HAP-1 (cell line): ENCODE data around the gene PBRM1.
"Not testable (repeated sequence)": the region's sequence is repeated elsewhere in the genome, so short reads cannot be mapped to it uniquely, and the experiment has no call there.

ENCODE experiments used
- DNase-seq, 2 experiments: peaks; one replicate each; pipeline ENCODE4 v3.0.0-alpha.2; 2016 to 2020; ENCODE audit warnings: low spot score in 2 of 2
- H3K27me3 ChIP-seq: fragments of 250-450 bp; sonication (Bioruptor Pico); 2 replicates; pipeline ENCODE4 v1.5.1; 2020; ENCODE audit warnings: low read depth, mild to moderate bottlenecking, moderate library complexity
- H3K36me3 ChIP-seq: fragments of 250-450 bp; sonication (Bioruptor Pico); replicated peaks from 2 replicates; pipeline ENCODE4 v1.5.1; 2020; ENCODE audit warnings: mild to moderate bottlenecking
- H3K4me1 ChIP-seq: fragments of 250-450 bp; sonication (Bioruptor Pico); 2 replicates; pipeline ENCODE4 v1.5.1; 2020; ENCODE audit warnings: mild to moderate bottlenecking
- H3K4me3 ChIP-seq: fragments of 250-450 bp; sonication (Bioruptor Pico); 2 replicates; pipeline ENCODE4 v1.5.1; 2020; ENCODE audit warnings: mild to moderate bottlenecking, moderate library complexity
- H3K9me3 ChIP-seq: fragments of 250-450 bp; sonication (Bioruptor Pico); 2 replicates; pipeline ENCODE4 v1.5.1; 2020; ENCODE audit warnings: mild to moderate bottlenecking, moderate library complexity
- in situ Hi-C: fragments of 300-500 bp; cut with MboI; formaldehyde crosslinking; loops from 3 replicates; pipeline ENCODE4 v1.14.3; 2020; ENCODE audit warnings: low sequenced_read_pairs, inconsistent platforms, mixed read lengths

Gene PBRM1

DNA sequence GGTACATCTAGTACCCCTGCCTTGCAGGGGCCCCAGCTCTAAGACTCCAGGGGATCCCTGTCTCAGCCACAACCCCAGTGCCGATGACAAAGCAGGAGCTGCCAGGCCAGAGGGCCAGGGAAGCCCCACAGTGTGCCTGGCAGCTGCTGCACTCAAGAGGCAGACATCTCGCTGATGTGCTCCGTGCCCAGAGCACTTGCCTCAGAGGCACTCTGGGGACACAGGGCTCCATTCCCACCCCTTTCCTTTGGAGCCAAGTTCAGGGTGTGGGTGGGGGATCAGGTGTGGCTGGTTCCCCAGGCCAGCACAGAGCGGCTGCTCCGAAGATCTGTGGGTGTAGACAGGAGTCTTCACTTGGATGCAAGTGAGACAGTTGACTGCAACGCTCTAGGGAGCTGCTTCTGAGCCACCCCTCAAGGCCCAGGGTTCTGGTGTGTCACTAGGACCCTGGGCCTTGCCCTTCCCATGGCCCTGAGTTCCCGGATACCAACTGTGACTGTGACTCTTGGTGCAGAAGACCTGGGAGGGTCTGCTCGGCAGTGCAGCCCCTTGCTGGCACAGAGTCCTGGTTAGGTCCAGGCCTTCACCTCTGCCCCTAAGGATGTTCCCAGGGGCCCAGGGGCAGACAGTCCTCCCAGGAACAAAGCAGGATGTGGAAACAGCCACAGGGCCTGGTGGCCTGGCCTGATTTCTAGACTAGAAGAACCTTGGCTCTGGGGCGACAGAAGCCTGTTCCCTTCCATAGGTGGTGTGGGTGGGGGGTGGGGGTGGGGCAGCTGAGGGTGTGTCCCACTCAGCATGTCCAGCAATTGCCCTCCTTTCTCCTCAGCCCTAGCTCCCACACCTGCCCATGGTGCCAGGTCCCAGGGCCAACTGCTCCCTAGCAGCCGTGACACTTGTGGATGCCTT, 154.5 kb downstream of the PBRM1 start:
- Histone ChIP-seq H3K4me3 (0 out of 2 replicates have a peak overlapping the region, but pooled peaks have one; percentile 81), H3K27me3 (no peaks in the 10 kb centered on the region), H3K36me3 (peaks cover 45% of the 10 kb centered on the region), H3K4me1 (peaks cover 15% of the 10 kb centered on the region), H3K9me3 (no peaks in the 10 kb centered on the region)
- no peak for DNase-seq
- in situ Hi-C loops = loop anchor here (10.0 kb wide), 1 partner anchor 154 kb away; the partner anchor contains the start of genes GNL3 and PBRM1

DNA sequence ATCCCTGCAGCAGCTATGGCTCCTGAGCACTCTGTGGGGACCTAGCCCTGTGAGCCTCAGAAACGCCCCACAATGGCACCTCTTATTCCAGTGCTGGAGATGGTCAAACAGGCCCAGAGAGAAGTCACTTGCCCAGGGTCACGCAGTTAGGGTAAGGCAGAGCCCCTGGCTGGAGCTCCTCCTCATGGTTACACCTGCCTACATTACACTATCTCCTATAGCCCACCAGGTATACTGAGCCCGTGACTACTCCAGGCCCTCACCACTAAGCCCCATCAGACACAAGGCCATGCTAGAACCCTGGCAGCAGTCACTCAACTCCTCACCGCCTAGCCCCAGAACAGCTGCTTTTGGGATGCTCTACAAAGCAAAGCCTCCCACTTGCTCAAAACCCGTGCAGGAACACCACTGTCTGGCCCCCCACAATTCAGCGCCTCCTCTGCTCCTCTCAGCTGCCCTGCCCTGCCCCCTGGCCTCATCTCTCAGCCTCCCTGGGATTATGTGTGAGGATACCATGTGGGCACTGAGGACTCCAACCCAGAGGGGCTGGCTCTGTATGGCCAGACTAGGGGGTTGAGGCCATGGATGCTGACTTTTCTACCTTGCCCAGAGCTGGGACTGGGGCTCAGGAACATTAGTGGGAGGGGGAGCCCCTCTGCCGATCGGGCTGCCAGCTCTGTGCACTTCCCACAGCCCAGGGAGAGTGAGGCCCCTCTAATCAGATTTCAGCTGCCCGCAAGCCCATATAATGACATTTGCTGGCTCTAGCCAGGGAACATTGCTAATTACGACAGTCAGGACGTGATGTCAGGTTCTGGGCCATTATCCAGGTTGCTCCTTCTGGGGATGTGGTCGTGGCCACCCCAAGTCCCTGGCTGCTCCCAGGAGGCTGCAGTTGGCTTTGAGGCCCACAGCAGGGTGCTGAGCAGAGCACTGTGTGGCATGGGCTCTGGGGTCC, 156.1 kb downstream of the PBRM1 start:
- H3K4me3 ChIP-seq = no peak overlapping the region
- no peaks in the 10 kb centered on the region for H3K9me3 ChIP-seq
- DNase-seq = no peak
- no peaks in the 10 kb centered on the region for H3K27me3 ChIP-seq
- H3K36me3 ChIP-seq = peaks cover 57% of the 10 kb centered on the region
- in situ Hi-C loops = loop anchor here (10.0 kb wide), 1 partner anchor 155 kb away; the partner anchor contains the start of genes GNL3 and PBRM1
- peaks cover 11% of the 10 kb centered on the region for H3K4me1 ChIP-seq

- Histone ChIP-seq H3K27me3 (no peaks in the 10 kb centered on the region), H3K4me3 (no peak overlapping the region), H3K36me3 (peaks cover 66% of the 10 kb centered on the region), H3K4me1 (peaks cover 5% of the 10 kb centered on the region; the same call in 1 of the 2 replicates), H3K9me3 (no peaks in the 10 kb centered on the region)
- in situ Hi-C loops = no loop called here
- no peak for DNase-seq
Measured at GRCh38 chr3:52528586-52529375, 156.9 kb downstream of the PBRM1 start.

DNA sequence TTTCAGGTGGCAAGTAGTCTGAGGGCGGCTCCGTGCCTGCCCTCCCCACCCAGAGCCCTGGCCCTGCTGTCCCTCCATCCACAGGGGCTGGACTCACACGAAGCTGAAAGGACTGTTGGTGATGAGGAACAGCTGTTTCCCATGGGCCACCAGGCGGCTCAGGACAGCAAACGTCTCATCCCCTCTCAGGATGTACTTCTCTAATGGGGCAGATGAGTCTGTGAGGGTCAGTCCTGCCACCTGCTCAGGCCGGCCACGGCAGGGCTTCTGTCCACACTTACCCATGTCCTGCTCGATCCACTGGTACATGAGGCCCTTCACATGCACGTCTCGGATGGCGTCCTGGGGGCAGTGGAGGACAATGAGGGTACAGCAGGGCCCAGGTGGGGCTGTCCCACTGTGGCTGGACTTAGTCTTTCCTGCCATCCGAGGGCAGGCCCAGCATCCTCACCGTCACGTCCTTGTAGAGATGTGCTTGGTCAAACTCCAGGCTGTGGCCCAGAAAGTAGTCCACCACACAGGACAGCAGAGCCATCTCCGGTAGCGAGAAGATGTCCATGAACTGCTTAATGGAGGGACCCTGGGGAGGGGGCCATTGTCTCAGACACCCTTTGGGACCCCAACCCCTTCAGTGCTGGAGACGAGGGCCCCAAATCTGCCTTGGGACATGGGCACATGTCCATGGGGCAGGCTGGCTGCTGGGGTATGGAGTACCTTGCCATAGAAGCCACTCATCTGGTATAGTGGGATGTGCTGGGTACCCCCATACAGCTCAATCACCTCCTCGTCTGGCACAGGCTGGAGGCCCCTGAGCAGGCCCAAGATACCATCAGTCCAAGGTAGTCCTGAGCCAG, 157.8 kb downstream of the PBRM1 start:
- Histone ChIP-seq H3K4me3 (no peak overlapping the region), H3K4me1 (peaks cover 5% of the 10 kb centered on the region; the same call in 1 of the 2 replicates), H3K36me3 (peaks cover 71% of the 10 kb centered on the region), H3K9me3 (no peaks in the 10 kb centered on the region), H3K27me3 (no peaks in the 10 kb centered on the region)
- in situ Hi-C loops = no loop called here
- DNase-seq = no peak

DNA sequence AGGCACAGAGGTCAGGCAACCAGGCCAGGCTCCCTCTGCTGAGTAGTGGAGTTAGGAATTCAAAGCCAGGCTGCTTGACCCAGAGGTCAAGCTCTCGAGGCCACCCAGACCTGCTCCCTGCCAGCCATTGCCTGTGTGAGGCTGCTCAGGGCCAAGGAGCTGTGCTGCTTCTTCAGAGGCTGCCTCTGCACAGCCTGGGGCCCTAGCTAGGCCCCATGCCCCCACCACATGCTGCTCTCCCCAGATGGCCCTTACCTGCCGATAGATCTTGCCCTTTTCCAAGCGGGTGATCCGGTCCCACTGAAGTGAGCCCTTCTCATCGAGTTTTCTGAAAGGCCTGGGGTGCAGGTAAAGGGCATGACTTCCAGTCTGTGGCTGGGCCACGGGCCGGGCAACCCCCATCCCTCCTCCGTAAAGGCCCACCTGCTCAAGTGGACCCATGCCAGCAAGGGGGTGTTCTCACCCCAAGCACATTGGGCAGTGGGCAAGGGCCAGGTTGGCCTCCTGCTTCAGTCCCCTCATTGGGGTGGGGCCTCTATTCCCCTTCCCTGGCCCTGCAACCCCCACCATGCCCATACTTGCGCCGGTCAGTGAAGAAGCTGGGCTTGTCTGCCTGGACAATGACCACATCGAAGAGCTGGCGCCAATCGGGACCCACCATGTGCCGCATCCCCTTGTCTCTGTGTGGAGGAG, 158.5 kb downstream of the PBRM1 start:
- H3K4me1 ChIP-seq = peaks cover 3% of the 10 kb centered on the region; the same call in 1 of the 2 replicates
- no peaks in the 10 kb centered on the region for H3K27me3 ChIP-seq
- no peak overlapping the region for H3K4me3 ChIP-seq
- in situ Hi-C loops = no loop called here
- peaks cover 71% of the 10 kb centered on the region for H3K36me3 ChIP-seq
- H3K9me3 ChIP-seq = no peaks in the 10 kb centered on the region
- no peak for DNase-seq

DNA sequence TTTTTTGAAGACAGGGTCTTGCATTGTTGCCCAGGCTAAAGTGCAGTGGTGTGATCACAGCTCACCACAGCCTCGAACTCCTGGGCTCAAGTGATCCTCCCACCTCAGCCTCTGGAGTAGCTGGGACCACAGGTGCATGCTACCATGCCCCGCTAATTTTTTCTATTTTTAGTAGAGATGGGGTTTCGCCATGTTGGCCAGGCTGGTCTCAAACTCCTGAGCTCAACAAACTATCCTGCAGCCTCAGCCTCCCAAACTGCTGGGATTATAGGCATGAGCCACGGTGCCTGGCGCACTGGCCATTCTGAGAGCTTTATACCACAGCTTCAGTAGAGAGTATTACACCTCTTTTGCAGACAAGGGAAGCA, 159.1 kb downstream of the PBRM1 start:
- H3K4me3 ChIP-seq, H3K27me3 ChIP-seq, H3K9me3 ChIP-seq, H3K4me1 ChIP-seq, in situ Hi-C loops, DNase-seq: not testable (repeated sequence)
- H3K36me3 ChIP-seq = peaks cover 71% of the 10 kb centered on the region

- in situ Hi-C loops = no loop called here
Measured at GRCh38 chr3:52525680-52526561, 159.8 kb downstream of the PBRM1 start.

GRCh38 chr3:52524752-52525679, 160.7 kb downstream of the PBRM1 start:
- peaks cover 62% of the 10 kb centered on the region for H3K36me3 ChIP-seq
- in situ Hi-C loops = no loop called here
- no peaks in the 10 kb centered on the region for H3K4me1 ChIP-seq
- no peaks in the 10 kb centered on the region for H3K9me3 ChIP-seq
- no peak for DNase-seq
- no peak overlapping the region for H3K4me3 ChIP-seq
- no peaks in the 10 kb centered on the region for H3K27me3 ChIP-seq

More at GRCh38 chr3:52525680-52526561, 159.8 kb downstream of the PBRM1 start:
- no peak for DNase-seq
- H3K4me1 ChIP-seq = no peaks in the 10 kb centered on the region
- no peaks in the 10 kb centered on the region for H3K9me3 ChIP-seq
- H3K36me3 ChIP-seq = peaks cover 71% of the 10 kb centered on the region
- no peaks in the 10 kb centered on the region for H3K27me3 ChIP-seq
- H3K4me3 ChIP-seq = no peak overlapping the region

DNA sequence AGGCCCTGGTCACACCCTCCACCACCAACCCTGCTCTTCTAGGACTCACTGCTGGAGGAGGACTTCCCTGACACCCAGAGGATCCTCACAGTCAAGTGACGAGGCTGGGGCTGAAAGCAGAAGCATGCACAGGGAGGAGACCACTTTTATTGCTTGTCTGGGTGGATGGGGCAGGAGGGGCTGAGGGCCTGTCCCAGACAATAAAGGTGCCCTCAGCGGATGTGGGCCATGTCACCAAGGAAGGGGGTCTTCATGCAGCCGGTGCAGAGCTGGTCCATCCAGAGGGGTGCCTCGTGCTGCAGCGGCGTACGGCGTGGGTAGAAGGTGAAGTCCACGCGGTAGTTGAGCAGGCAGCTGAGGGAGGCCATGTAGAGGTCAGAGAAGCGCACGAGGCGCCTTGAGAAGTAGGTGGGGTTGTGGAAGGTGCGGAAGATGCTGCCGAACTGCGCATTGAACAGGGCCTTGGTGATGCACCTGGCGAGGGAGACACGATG, 161.4 kb downstream of the PBRM1 start:
- H3K36me3 ChIP-seq = peaks cover 56% of the 10 kb centered on the region
- in situ Hi-C loops = no loop called here
- H3K27me3 ChIP-seq = no peaks in the 10 kb centered on the region
- H3K9me3 ChIP-seq = no peaks in the 10 kb centered on the region
- no peaks in the 10 kb centered on the region for H3K4me1 ChIP-seq
- DNase-seq = no peak
- H3K4me3 ChIP-seq = no peak overlapping the region

DNA sequence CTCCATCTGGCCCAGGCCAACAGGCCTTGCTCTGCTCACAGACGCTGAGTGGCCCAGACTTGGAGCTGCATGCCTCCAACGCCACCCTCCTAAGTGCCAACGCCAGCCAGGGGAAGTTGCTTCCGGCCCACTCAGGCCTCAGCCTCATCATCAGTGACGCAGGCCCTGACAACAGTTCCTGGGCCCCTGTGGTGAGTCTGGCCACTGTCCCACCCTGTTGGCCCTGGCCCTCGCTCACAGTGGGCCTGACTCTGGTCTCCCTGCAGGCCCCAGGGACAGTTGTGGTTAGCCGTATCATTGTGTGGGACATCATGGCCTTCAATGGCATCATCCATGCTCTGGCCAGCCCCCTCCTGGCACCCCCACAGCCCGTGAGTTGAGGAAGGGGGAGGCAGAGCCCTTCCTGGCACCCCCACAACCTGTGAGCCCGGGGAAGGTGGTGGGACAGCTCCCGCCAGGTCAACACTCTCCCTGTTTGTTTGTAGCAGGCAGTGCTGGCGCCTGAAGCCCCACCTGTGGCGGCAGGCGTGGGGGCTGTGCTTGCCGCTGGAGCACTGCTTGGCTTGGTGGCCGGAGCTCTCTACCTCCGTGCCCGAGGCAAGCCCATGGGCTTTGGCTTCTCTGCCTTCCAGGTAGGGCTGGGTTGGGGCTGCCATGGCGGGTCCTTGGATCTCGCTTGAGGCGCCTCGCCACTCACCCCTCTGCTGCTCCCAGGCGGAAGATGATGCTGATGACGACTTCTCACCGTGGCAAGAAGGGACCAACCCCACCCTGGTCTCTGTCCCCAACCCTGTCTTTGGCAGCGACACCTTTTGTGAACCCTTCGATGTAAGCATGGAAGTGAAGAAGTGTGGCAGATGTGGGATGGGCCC, 162.1 kb downstream of the PBRM1 start:
- in situ Hi-C loops = no loop called here
- no peak for DNase-seq
- Histone ChIP-seq H3K36me3 (peaks cover 50% of the 10 kb centered on the region), H3K4me3 (no peak overlapping the region), H3K27me3 (no peaks in the 10 kb centered on the region), H3K4me1 (no peaks in the 10 kb centered on the region), H3K9me3 (no peaks in the 10 kb centered on the region)
